ENCODE results near the gene RBM44. TPM values are rescaled to one million over a fixed set of nuclear protein-coding genes. Genes with fewer than 3 reads are reported as not detected.
A peak's percentile ranks its signal among the peaks of the same experiment; 100 is the strongest.
"Not testable (repeated sequence)": the region's sequence is repeated elsewhere in the genome, so short reads cannot be mapped to it uniquely, and the experiment has no call there.

The RBM44 gene
- total RNA-seq, 2 donors from 2014 or later = 0.38 to 0.47 TPM

- no peak for DNase-seq
- intact Hi-C loops (cut with DNase I) = no loop called here
- ATAC-seq = peak; percentile 70 to 73
Observed at GRCh38 chr2:237774811-237775553, 23.6 kb upstream of the RBM44 start.

- ATAC-seq (no peak), DNase-seq (no peak)
- intact Hi-C loops (cut with DNase I) = no loop called here
Observed at GRCh38 chr2:237779521-237779920, 19.1 kb upstream of the RBM44 start.

- DNase-seq = no peak
- intact Hi-C loops (cut with DNase I) = no loop called here
- no peak for ATAC-seq
Observed at GRCh38 chr2:237782181-237782580, 16.4 kb upstream of the RBM44 start.

- DNase-seq; ATAC-seq; intact Hi-C loops (cut with DNase I): not testable (repeated sequence)
Observed at GRCh38 chr2:237783678-237784077, 14.9 kb upstream of the RBM44 start.

GRCh38 chr2:237786936-237787335 is 11.6 kb upstream of the RBM44 start:
- intact Hi-C loops (cut with DNase I) = no loop called here
- no peak for DNase-seq

GRCh38 chr2:237790353-237790752 is 8.2 kb upstream of the RBM44 start:
- ATAC-seq = no peak
- DNase-seq = no peak
- intact Hi-C loops (cut with DNase I) = no loop called here

More at GRCh38 chr2:237786936-237787335, 11.6 kb upstream of the RBM44 start:
- ATAC-seq = no peak

GRCh38 chr2:237791977-237792727 is 6.4 kb upstream of the RBM44 start:
- DNase-seq (no peak), ATAC-seq (peak in 1 of 2 donors; percentile 80)

GRCh38 chr2:237797253-237797652 is 1.3 kb upstream of the RBM44 start:
- DNase-seq = no peak
- intact Hi-C loops (cut with DNase I) = no loop called here
- no peak for ATAC-seq

More at GRCh38 chr2:237791977-237792727, 6.4 kb upstream of the RBM44 start:
- intact Hi-C loops (cut with DNase I) = no loop called here

GRCh38 chr2:237799060-237799428 is 465 bp downstream of the RBM44 start:
- no peak for ATAC-seq
- no peak for DNase-seq
- intact Hi-C loops (cut with DNase I) = no loop called here

- intact Hi-C loops (cut with DNase I) = no loop called here
- ATAC-seq (no peak), DNase-seq (no peak)
Observed at GRCh38 chr2:237801466-237801865, 2.9 kb downstream of the RBM44 start.

- intact Hi-C loops (cut with DNase I) = no loop called here
- ATAC-seq = peak in 1 of 2 donors; percentile 68
- DNase-seq = no peak
Observed at GRCh38 chr2:237806334-237806733, 7.8 kb downstream of the RBM44 start.

GRCh38 chr2:237815637-237816036 is 17.1 kb downstream of the RBM44 start:
- DNase-seq = no peak
- no peak for ATAC-seq
- intact Hi-C loops (cut with DNase I) = no loop called here

GRCh38 chr2:237816531-237816930 is 18.0 kb downstream of the RBM44 start:
- intact Hi-C loops (cut with DNase I) = no loop called here
- no peak for ATAC-seq
- DNase-seq = no peak

GRCh38 chr2:237818066-237818473 is 19.5 kb downstream of the RBM44 start:
- ATAC-seq (no peak), DNase-seq (no peak)
- intact Hi-C loops (cut with DNase I) = no loop called here

- ATAC-seq (peak in 1 of 2 donors; percentile 35), DNase-seq (no peak)
- intact Hi-C loops (cut with DNase I) = no loop called here
Observed at GRCh38 chr2:237819231-237819630, 20.7 kb downstream of the RBM44 start.

- ATAC-seq = no peak
- DNase-seq = no peak
- intact Hi-C loops (cut with DNase I) = no loop called here
Observed at GRCh38 chr2:237820421-237820820, 21.8 kb downstream of the RBM44 start.

- no peak for DNase-seq
- intact Hi-C loops (cut with DNase I) = no loop called here
- no peak for ATAC-seq
Observed at GRCh38 chr2:237823544-237823943, 25.0 kb downstream of the RBM44 start.

- intact Hi-C loops (cut with DNase I) = no loop called here
- no peak for ATAC-seq
- DNase-seq = no peak
Observed at GRCh38 chr2:237824085-237824484, 25.5 kb downstream of the RBM44 start.

- ATAC-seq = no peak
- intact Hi-C loops (cut with DNase I) = no loop called here
- no peak for DNase-seq
Observed at GRCh38 chr2:237827421-237827987, 28.9 kb downstream of the RBM44 start.

- ATAC-seq (no peak), DNase-seq (no peak)
- intact Hi-C loops (cut with DNase I) = no loop called here
Observed at GRCh38 chr2:237830522-237830921, 31.9 kb downstream of the RBM44 start.
